DMS53 treated with DMSO at 0.1 percent for 48 hours (cell line): ENCODE data around the gene DBX1.
"Not testable (repeated sequence)": the region's sequence is repeated elsewhere in the genome, so short reads cannot be mapped to it uniquely, and the experiment has no call there.

Experiments used
- DNase-seq: peaks from one replicate; lab custom pipeline; 2025; ENCODE audit not compliant: unreplicated experiment; lab: John Stamatoyannopoulos, UW

DBX1 gene, protein sequence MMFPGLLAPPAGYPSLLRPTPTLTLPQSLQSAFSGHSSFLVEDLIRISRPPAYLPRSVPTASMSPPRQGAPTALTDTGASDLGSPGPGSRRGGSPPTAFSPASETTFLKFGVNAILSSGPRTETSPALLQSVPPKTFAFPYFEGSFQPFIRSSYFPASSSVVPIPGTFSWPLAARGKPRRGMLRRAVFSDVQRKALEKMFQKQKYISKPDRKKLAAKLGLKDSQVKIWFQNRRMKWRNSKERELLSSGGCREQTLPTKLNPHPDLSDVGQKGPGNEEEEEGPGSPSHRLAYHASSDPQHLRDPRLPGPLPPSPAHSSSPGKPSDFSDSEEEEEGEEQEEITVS

DNA sequence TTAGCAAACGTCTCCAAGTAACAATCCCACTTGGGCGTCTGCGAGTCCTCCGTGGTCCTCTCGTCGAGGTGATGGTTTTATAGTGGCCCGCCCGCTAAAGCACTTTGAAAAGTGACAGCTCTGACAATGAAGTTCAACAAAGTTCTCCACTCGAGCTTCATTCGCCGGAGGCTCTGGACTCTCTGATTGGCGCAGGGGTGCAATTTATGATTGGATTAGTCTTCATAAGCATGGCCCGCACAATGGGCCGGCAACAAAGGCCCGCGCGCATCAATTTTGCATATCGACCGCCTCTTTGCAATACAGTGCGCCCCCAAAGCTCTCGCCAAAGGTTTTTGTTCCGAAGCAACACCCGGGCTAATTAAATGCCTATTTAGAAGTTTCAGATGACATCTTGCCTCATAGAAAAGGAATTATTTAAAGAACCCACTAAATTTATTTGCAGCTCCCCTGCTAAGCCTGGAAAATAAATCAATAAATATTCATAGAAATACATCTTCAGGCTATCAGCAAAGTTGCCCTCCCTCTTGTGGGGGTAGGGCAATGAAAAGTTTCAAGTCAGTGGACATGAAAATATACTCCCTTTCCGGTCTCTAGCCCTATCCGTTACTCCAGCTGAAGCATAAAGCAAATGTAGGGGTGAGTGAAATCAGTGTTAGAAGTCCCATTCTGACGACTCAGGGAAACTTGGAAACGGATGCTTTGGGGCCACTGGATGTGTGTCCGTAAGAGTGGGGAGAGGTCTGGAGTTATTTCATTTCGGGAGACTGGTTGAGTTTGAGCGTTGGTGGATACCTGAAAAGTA lies at the start of gene DBX1:
Gene DBX1 (minus strand): TSS at position 51 of the 805 bp plus-strand sequence. CDS start 151 bp downstream, outside the sequence.
- no peak for DNase-seq

DNA sequence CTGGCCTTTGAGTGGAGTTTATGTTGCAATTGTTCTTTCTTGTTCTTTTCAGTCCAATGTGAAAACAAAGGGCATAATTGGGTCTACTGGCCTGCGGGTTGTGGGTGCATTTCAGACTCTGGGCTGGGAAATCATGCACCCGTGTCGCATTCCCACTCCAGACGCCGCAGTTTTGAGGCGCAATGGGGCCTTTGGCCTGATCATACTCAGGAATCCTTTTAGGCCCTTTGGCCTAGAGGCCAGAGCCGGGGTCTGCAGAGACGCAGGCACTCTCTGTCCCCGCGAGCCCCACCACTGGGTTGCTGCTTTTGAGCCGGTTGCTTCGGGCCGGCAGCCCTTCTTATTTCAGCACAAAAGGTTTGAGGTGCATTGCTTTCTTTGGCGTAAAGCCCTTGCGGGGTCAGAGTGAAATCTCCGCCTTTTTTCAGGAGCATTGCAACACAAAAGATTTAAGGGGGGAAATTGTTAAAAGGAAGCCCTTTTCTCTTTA lies 48.4 kb upstream of the DBX1 start:
- no peak for DNase-seq

DNA sequence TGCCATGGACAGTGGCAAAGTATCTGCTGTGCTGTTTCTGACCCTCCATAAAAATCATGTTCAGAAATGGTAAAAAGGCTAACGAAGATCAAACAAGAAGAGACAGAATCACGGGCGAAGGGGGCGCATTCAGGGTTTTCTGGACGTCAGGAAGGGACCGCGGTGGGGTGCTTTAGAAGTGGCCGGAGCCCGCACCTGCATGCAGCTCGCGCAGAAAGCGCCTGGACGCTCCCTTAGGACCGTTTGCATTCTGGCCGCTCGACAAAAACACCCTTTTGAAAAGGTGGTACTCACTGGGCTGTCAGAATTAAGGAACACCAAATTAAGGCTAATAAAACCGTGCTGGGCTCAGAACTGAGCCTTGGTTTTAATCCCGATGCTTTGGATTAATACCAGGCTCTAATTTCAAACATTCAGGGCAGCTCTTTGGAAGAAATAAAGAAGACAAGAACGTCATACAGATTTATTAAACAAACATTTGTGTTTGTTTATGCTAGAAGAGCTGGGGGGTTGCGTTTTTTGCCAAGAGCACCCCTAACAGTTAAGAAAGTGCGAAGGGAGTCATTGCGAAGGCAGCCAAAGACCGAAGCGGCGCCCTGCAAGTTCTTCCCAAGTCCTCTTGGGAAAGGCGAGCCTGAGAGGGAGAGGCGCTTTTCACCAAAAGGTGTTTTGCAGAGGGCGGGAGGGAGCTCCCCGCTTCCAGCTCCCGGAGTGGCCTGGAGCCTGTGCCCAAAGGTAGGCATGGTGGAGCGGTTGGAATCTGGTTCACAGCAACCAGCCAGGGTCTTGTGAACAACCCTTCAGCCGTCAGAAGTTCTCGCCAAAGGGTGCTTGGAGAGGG lies 47.7 kb upstream of the DBX1 start:
- no peak for DNase-seq

DNA sequence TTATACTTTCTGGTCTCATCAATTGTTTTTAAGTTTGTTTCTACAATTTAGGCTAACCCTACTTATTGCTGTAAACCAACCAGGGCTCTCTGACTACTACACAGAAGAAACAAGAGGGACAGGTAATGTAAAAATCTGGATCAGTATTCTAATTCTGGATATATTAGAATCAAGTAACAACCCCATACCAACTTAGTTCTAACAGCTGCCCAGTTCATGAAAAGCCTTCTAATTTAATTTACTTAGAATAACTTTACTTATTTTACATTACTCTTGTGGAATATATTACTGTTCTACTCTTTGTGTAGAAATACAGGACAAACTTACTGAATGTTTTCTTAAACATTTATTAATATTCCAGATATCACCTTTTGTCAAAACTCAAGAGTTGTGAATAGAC lies 45.5 kb upstream of the DBX1 start:
- no peak for DNase-seq

DNA sequence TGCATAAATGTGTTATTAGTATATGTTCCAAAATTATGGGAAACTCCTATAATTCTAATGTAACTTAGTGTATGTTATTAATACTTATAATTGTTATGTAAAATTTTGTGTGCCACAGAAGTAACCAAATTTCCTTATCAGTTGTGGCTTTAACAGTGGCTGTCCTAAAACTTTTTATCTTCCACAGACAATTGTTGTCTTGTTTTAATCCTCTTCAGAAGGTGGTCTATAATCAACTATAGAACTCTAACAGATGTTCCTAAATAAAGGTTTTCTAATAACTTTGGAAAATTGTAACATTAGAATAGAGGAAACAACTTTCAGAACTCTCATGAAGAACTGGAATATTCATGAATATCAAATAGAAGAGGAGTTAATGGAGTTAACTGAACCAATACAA lies 44.4 kb upstream of the DBX1 start:
- DNase-seq, result no peak

DNA sequence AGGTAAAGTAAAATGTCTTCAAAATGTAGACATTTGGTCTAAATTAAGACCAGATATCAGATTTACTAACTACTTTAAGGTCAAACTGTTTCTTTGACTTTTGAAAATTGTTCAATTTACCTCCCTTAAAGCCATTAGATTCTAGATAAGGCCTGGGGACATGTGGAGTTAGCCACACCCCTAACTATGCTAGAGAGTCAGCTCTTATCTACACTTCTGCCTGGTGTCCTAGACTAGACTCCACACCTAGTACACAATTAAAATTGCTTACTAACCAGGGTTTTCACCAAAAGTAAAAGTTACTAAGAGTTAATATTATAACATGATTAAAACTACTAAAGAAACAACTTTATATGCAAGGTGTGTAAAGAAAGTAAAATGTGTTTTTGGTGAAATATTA lies 43.6 kb upstream of the DBX1 start:
- no peak for DNase-seq

DNA sequence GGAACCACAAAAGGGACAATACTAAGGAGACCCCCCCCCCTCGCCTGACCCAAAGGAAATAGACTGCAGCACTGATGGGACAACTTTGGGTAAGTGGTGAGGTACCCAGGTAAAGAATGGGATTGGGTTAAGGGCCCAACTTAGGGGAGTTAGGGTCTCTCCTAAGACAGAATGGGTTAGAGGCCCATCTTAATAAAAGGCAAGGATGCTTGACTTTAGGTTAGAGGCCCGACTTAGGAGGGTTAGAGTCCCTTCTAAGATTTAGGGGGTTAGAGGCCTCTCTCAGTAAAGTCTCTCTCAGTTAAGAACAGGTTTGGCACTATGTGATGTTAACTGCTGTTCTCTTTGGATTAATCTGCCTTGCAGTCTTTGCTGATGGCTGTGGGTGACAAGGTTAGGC lies 41.0 kb upstream of the DBX1 start:
- DNase-seq, result no peak

DNA sequence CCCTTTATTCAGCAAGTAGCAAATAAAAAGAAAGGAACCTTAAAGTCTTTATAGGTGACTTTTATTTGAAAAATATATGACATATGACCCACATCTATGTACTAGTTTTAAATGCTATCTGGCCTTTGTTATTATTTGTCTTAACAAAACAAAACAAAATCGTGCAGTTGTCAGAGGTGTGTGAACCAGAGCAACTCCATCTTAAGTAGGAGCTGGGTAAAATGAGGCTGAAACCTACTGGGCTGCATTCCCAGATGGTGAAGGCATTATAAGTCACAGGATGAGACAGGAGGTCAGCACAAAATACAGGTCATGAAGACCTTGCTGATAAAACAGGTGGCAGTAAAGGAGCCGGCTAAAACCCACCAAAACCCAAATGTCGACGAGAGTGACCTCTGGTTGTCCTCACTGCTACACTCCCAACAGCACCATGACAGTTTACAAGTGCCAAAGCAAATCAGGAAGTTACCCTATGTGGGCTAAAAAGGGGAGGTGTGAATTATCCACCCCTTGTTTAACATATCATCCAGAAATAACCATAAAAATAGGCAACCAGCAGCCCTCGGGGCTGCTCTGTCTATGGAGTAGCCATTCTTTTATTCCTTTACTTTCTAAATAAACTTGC lies 40.2 kb upstream of the DBX1 start:
- not testable (repeated sequence) for DNase-seq

DNA sequence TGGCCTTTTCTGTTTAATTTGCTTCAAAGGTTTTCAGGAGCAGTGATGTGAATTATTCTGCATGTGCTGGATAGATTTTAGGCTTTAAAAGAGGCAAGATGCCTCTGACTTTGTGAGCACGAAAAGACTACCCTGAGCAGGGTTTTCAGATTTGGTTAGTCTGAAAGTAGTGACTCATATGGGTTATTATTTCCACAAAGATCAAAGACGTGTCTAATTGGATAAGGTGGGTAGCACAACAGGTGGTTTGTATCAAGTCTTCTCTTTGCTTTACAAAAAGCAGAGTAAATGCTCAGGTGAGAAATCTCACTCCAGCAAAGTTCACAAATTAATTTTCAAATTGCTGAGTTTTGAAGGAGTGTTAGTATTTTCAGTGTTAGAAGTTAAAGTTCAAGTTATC lies 37.6 kb upstream of the DBX1 start:
- no peak for DNase-seq

DNA sequence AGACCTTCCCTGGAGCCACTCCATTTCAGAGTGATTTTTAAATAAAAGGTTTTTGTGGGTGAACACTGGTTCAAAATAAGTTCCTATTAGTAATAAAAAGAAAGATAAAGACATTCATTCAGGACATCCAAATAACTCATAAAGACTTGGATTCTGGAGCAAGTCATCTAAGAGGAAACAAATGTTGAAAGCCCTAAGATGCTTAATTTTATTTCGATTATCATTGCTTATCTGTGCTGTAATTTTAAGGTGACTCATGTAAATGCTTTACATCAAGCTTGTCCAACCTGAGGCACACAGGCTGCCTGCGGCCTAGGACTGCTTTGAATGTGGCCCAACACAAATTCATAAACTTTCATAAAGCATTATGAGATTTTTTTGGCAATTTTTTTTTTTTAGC lies 34.2 kb upstream of the DBX1 start:
- DNase-seq, result no peak

DNA sequence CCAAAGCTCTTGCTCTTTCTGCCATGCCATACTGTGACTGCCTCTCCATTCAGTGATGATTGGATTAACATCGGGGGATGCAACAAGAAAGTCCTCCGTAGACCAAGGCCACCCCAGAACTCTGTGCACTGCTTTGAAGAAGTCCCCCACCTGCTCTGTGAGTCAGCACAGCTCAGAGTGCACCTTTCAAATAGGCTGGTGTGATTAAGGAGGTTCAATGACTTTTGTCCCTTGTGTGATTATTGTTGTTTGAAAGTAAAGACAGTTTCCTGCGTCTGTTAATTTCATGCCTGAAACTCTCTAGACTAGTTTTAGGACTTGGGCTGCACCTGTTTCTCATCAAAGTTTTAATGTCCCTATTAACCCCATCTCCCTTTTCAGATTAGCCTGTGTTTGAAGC lies 33.0 kb upstream of the DBX1 start:
- DNase-seq, result no peak

DNA sequence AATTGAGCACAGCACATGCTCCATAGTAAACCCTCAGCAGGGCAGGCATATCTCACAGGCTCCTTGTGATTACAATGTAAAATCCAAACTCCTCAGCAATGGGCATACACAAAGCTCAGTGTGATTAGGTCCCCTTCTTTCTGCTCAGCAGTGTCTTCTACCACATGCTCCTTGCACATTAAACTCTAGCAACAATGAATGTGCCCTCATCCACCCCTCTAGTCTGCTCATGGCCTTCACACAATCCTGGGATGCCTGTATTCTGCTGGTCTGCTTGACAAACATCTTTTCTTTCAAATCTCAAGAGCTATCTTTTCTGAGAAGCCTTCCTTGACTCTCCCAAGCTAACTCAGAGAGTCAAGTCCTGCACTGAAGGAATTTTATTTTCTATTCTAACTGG lies 32.4 kb upstream of the DBX1 start:
- DNase-seq, result no peak

DNA sequence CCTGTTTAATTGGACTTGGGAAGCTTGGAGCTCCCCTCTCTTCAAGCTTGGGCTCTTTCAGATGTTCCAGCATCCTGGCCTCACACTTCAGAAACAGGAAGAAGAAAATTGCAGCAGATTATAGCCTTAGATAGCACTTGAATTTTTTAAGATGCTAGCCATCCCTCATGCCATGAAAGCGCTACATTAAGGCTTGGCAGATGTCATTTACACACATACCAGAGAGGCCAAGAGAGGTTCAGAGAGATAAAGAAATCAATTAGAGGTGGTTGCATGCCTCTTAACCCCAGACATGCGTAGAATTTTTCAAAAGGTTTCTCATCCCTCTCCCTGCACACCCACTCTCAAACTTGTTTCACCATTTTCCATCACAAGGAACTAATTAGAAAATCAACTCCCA lies 31.9 kb upstream of the DBX1 start:
- DNase-seq, result no peak

DNA sequence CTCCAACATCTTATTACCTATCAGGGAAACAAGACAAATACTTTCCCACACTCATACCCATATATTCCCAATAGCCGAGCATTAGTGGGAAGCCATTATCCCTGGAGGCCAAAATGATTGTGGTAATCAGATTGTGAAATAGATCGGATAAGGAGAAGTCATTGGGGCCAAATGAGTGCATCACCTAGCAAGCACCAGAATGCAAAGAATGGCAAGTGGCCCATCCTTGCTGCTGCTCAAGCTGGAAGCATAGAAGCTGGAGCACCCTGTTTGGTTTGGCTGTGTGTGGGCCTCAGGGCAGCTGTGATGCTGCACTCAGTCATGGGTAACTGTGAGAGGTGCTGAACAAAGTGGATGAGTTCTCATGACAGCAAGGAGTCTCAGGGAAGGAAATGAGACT lies 18.7 kb upstream of the DBX1 start:
- no peak for DNase-seq

DNA sequence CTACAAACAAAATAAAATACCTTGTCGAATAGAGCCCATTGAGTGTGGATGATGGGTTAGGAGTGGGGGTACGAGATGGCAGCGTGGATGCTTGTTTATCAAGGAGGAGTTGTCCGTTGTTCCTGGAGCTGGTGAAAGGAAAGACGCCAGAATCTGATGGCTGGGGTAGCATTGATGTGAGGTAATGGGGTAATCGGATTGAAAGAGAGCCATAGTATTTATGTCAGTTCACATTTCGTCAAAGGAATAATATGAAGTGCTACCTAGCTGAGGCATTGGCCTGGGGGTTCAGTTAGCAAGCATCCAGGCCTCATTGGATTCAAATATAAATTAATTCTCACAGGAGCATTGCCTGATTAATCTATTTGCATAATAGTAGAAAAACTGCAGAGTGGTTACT lies 16.9 kb upstream of the DBX1 start:
- DNase-seq, result no peak

DNA sequence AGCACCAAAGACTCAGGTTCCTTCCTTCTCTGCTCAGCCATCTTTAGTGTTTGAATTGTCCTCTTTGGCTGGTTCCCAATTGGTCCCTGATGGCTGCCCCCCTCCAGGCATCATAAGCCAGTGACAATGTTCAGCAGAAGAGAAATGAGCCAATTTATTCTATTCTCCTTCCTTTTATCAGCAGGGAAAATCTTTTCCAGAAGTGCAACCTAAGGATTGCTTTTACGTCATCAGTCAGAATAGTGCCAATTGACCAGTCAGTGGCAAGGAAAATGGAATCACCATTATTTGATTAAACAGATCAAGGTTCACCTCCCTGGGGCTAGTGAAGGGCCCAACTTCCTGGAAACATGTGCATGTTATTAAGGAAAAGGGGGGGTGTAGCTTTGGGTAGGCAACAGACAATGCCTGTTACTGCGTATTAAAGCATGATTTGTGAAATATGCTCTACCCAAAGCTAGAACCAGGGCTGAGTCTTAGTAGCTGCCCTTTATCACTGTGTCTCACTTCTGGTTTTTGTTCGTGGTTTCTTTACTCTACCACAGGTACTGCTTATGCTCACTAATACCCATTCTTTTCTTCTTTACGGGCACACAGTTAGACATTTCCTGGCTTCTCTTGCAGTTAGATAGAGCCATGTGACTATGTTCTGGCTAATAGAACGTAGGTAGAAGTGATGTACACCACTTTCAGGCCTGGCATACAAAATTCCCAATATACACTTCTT lies 12.6 kb upstream of the DBX1 start:
- DNase-seq, result no peak

DNA sequence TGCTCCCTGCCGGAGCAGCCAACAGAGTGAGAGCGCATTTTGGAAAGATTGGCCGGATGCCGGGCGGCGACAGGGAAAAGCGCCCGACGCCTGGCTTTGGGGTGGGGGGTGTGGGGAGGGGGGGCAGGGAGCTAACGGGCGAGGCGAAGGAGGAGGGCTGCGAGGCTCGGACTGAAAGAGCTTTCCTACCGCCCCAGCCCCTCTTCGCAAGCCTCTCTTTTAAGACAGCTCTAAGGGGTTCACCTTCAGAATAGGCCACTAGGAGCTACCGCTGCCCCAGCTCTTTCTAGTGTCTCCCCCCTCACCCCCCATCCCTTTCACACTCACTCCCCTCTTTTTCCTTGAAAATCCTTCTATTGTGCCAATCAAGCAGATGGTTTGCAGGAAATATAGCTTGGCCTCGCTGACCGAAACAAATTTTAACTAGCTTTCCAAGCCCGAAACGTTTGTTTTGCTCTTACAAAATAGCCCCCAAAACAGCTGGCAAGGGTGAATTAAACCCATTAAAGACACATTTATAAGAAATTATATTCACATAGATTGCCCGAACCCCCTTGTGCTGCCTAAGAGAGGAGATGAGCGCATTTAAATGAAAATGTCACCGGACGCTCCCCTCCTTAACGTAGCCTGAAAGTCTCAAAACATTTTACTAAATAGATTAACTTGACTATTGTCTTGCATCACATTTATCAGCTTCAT lies 3.7 kb upstream of the DBX1 start:
- DNase-seq, result no peak

DNA sequence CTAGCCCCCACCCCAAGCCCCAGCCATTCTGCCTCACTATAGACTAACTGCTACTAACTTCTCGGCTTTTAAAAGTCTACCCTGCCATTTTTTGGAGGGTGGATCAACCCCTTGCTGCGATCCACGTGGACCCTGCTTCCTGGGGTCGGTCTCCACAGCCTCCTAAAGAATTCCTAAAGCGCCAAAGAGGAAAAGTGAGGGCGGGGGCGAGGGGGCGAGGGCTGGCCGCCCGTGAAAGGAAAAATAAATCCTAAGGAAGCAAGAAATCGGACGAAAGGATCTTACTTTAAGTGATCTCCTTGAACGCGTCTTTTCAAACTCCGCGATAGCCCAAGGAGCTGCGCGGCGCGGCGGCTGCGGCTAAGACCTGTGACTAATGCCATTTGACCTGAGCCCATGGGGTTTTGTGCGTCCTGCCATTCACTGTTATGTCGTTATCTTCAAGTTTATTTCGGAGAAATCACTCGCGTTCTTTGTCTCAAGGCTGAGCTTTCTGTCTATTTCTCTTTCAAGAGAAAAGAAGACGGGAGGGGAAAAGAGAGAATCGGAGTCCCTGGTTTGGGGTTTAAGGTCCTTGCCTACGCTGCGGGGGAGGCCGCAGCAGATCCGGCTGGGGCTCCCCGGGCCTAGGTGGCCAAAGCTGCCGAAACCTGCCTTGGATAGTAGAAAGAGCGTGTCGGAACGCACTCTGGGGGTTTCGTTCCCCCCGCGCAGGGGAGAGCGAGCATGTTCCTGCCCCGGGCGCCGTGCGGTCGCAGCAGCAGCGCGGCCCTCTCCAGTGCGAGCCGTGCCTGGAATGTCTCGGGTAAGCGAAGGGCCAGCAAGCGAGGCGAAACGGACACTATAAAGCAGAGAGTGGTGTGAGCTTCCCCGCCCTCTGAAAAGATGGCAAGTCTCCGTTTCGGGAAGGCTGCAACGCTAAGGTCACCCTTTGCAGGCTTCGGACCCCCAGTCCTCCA lies 2.8 kb upstream of the DBX1 start:
- DNase-seq, result no peak
